Activated T-helper 1 cell treated with anti-CD3 and anti-CD28 coated beads, Interleukin-2, amount 50 U/mL, for 16 hours (primary cell): ENCODE measurements around the gene MMP24.
"Not testable (repeated sequence)": the region's sequence is repeated elsewhere in the genome, so short reads cannot be mapped to it uniquely, and the experiment has no call there.

Source experiments
- DNase-seq, 2 donors: peaks; one replicate each; pipeline ENCODE4 v3.0.0-alpha.2; 2020; ENCODE audit warnings: low read depth in 1 of 2, low spot score in 1 of 2

The MMP24 gene

GRCh38 chr20:35216541-35216940 is 9.9 kb upstream of the MMP24 start:
- no peak for DNase-seq

- DNase-seq, result no peak
These were observed 2.5 kb upstream of the MMP24 start for GRCh38 chr20:35223941-35224340.

DNA sequence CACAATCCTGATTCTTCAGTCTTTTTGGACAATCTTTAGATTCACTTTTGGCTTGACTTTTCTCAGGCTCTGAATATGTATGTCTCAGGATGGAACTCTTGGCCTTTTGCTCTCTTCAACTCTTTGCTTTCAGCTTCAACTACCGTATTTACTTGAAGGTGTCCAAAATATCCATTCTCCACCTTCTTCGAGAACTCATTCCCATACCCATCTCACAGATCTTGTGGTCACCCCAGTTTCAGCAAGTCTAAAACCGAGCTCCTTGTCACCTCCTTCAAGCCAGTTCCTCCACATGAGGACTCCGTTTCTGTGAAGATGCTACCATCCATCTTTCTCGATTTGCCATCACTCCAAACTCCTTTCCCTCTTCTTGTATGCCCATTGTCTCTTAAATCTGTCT is 2.0 kb upstream of the MMP24 start:
- DNase-seq, result no peak

DNA sequence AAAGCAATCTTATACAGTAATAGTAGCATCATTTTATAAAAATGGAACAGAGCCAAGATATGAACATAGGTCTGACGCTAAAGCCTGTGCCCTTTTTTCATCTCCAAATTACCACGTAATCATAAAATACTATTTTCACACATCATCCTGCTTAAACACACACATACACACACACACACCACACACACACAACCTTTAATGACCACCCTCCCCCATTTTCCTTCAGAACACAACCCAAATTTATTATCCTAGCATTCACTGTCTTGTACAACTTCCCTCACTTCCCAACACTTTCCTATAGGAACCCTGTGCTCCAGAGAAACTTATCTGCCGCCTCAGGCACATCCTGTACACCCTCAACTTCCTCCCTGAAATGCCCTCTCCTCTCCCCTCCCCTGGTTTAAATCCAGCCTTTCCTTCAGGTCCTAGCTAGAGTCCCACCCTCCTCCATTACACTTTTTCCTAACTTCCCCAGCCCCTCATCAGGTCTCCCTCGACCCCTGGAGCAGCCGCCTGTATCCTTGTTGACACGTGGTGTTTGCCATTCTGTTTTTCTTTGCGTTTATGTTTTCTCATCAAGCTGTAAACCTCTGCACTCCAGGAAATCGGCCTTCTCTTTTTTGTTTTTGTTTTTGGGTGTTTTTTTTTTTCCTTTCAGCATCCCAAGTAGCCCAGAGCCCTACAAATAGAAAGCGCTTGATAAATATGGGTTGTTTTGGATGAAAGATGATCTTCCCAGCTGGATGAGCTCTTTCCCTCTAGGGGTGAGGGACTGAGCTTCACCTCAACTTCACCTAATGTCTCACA is 968 bp upstream of the MMP24 start:
- DNase-seq, result no peak

DNA sequence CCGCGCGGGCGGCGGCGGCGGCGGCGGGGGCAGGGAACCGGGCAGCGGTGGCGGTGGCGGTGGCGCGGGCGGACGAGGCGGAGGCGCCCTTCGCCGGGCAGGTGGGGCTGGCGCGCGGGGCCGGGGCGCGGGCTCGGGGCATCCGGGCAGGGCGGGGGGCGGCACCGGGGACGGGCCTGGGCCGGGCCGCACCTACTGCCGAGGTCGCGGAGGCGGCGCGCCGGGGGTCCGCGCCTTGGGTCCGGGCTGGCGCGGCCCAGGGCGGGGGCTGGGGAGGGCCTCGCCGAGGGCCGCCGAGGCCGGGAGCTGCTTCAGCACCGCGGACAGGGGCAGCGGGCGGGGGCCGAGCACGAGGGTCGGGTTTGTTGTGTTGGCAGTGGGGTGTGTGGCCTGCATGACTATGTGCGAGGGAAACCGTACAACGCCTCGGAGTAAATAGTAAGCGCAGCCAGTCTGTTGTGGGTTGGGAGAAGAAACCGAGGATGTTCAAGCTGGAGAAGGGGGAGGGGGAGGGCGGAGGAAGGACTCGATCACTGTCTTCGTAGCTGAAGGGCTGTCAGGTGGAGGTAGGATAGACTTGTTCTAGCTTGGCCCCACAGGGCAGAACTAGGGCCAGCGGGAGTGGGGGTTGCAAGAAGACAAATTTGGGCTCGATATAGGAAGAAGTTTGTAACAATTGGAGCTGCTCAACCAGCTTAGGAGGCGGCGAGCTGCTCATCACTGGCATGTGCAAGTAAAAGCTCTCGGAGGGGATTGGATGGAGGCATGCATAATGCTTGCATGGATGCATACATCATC is 593 bp downstream of the MMP24 start:
- peak in 1 of 2 donors; percentile 17 for DNase-seq

GRCh38 chr20:35232575-35232974 is 6.1 kb downstream of the MMP24 start:
- DNase-seq, result no peak

DNA sequence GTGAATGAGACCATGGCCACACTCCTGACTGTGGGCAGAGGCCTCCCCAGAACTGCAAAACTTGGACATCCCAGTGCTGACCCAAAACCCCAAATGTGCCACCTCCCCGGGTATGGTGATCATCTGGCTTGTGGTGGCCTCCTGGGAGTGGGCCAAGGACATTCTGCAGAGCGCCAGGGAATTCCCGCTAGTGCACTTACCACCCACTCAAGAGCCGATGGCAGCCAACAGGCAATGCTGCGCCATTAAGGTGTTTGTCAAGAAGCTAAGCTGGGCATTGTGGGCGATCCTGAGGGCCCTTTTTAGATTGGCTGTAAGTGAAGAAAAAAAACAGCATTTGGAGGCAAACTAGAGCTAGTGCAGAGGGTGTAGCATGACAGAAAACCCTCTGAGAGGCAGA is 9.4 kb downstream of the MMP24 start:
- no peak for DNase-seq

DNA sequence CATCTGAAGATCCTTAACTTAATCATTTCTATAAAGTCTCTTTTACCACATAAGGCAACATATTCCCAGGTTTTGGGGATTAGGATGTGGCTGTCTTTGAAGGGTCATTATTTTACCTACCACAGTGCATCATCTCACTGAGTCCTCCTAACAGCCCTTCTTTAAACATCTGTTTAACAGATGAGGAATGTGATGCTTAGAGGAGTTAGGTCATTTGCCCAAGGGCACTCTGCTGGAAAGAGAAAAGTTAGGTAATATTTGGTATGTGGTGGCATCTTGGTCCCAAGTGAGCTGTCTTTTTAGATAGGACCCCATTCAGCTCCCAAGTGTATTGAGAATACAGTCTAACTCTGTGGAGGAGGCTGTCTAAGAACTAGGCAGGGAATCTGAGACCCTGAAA is 11.0 kb downstream of the MMP24 start:
- DNase-seq, result no peak

GRCh38 chr20:35238170-35238569 is 11.7 kb downstream of the MMP24 start:
- DNase-seq, result no peak

GRCh38 chr20:35238735-35239134 is 12.2 kb downstream of the MMP24 start:
- no peak for DNase-seq

DNA sequence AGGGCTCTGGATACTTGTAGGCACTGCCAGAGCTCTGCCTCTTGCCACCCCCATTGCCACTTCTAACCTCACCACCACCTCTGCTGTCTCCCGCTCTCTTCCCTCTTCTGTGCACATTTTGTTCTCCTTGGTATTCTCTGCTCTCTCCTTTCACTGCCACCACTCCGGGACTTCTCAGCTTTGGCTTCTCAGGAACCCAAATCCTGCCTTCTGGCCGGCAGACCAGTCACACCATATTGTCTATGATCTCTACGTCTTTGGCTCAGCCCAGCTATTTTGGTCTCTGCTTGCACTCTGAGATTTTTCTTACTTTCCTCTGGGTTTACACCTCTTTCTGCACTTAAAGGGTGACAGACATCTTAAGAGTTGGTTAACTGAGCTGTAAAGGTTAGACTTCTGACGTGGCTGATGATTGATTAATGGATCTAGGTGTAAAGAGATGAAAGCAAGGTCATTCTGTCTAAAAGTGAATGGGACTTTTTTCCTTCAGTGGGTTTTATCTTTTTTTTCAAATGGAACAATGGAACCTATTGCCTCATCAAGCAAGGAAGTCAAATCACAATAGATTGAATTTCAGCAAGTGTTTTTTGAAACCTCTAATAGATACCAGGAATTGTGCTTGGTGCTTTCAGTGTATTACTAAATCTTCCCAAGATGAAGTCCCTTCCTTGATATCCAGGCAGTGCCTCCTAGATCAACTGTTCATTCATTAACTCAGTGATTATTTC is 13.8 kb downstream of the MMP24 start:
- no peak for DNase-seq

- no peak for DNase-seq
These were observed 14.4 kb downstream of the MMP24 start for GRCh38 chr20:35240811-35241293.

- DNase-seq, result no peak
These were observed 16.8 kb downstream of the MMP24 start for GRCh38 chr20:35243317-35243716.

- no peak for DNase-seq
These were observed 17.5 kb downstream of the MMP24 start for GRCh38 chr20:35243986-35244385.

DNA sequence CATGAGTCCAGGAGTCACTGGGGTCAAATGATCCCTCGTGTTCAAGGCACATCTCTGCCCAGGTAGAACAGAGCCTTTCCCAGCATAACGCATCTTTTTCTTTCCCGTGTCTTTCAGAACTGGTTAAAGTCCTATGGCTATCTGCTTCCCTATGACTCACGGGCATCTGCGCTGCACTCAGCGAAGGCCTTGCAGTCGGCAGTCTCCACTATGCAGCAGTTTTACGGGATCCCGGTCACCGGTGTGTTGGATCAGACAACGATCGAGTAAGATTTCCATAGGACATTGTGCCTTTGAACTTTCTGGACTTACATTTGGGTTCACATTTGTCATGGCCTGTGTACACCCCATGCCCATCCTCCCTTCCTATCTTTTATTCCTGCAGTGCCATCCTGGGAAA is 20.2 kb downstream of the MMP24 start:
- DNase-seq, result no peak

DNA sequence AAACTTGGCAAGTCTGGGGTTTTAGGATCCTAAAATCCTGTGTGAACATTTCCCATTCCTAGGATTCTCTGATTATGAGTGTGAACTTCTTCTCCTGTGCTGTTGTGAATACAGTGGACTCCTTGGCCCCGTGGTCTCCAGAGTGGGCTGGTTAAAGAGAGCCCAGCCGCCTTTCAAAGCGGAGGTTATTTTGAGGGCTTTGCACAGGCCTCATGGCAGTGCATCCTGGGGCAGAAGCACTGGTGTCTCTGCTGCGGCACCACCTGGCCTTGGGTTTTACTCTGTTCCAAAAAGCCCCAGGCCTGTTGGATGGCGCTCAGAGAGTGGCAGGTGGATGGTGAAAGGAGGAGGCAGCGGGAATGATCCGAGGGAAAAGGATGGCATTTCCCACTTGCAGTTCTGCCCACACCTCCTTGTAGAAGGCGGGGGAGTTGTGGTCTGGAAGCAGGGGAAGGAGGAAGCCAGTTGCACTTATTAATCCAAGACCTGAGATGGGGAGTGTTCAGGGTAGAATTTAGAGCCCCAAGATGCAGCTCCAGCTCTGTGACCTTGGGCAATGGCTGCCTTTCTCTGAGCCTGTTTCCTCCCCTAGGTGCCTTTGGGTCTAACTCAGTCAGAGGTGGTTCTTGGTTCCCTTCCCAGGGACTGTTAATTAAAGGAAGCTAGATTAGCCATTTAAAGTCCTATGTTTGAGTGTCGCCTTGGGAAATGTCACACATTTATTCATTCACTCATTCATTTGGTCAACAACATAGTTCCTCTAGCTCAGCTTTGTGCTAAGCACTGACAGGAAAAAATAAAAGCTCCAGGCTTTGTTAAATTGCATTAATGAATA is 22.4 kb downstream of the MMP24 start:
- no peak for DNase-seq

DNA sequence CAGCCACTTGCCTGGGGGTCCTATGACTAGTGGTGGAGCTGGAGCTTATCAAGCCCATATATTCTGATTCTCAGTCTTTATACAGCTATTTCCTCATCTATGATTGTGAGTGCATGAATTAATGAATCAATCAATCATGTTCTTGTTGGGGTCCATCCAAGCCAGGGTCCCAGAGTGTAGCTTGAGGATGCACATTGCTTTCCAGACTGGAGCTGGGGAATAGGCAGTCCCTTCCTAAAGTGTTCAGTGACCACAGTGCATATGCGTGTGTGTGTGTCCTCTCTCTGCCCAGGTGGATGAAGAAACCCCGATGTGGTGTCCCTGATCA is 25.1 kb downstream of the MMP24 start:
- DNase-seq, result no peak

GRCh38 chr20:35252037-35252461 is 25.6 kb downstream of the MMP24 start:
- DNase-seq, result no peak

DNA sequence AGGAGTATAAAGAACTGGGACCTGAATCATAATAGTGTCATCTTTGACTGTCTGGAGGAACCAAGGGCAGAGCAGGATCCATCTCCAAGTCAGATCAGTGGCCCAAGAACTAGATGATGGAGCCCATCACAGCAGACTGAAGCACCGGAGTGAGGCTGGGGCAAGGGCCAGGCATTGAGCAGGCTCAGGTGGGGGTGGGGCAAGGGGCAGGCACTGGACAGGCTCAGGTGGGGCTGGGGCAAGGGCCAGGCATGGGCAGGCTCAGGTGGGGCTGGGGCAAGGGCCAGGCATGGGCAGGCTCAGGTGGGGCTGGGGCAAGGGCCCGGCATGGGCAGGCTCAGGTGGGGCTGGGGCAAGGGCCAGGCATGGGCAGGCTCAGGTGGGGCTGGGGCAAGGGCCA is 26.1 kb downstream of the MMP24 start:
- not testable (repeated sequence) for DNase-seq

DNA sequence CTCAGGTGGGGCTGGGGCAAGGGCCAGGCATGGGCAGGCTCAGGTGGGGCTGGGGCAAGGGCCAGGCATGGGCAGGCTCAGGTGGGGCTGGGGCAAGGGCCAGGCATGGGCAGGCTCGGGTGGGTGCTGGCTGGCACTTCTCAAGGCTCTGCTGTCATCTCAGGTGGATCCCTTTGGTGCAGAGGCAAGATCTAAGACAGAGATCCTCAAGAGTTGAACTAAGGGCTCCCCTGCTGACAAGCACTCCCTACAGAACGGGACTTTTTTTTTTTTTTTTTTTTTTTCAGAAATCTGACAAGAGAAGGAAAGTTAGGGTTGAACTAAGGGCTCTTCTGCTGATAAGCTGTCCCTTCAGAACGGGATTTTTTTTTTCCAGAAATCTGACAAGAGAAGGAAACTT is 26.5 kb downstream of the MMP24 start:
- DNase-seq, result no peak

GRCh38 chr20:35254448-35254999 is 28.0 kb downstream of the MMP24 start:
- no peak for DNase-seq
